HepG2 (cell line): ENCODE results near the gene KCNK15. TPM values are rescaled to one million over a fixed set of nuclear protein-coding genes. Genes with fewer than 3 reads are reported as not detected.

Experiments
- BRD4 ChIP-seq: sonication (generic); formaldehyde crosslinking; IDR thresholded peaks from 2 replicates; pipeline ENCODE4 v1.4.0; 2020; ENCODE audit warnings: missing genetic modification reagents
- CENPT ChIP-seq: sonication (generic); formaldehyde crosslinking; IDR thresholded peaks from 2 replicates; pipeline ENCODE4 v1.8.0; 2022; ENCODE audit warnings: low read depth, mild to moderate bottlenecking, moderate library complexity, missing genetic modification reagents
- EP300 ChIP-seq, 3 experiments: sonication (generic) in 1 of 3; formaldehyde crosslinking in 1 of 3; IDR thresholded peaks; 2 replicates each; pipeline versions ENCODE4 v1.5.1 to v1.6.1; 2011 to 2020; ENCODE audit warnings: low read depth in 2 of 3, low read length in 2 of 3, borderline replicate concordance in 1 of 3, improper control_type of control experiment in 1 of 3, mild to moderate bottlenecking in 1 of 3, missing genetic modification reagents in 1 of 3, moderate library complexity in 1 of 3
- HOXA3 ChIP-seq: sonication (generic); formaldehyde crosslinking; IDR thresholded peaks from 2 replicates; pipeline ENCODE4 v1.5.0; 2020; ENCODE audit warnings: missing genetic modification reagents
- IKZF5 ChIP-seq: IDR thresholded peaks from 2 replicates; pipeline ENCODE4 v1.6.1; 2018; ENCODE audit warnings: missing genetic modification reagents, mild to moderate bottlenecking, missing compliant biosample characterization
- JUND ChIP-seq: sonication (generic); formaldehyde crosslinking; IDR thresholded peaks from 2 replicates; pipeline ENCODE4 v1.8.0; 2022; ENCODE audit warnings: mild to moderate bottlenecking, missing genetic modification reagents
- PCBP1 ChIP-seq: fragments of 200-400 bp; formaldehyde crosslinking; IDR thresholded peaks from 2 replicates; pipeline ENCODE4 v1.6.1; 2017; ENCODE audit warnings: mild to moderate bottlenecking, low read depth, low read length, borderline replicate concordance
- PLSCR1 ChIP-seq: sonication (generic); formaldehyde crosslinking; IDR thresholded peaks from 2 replicates; pipeline ENCODE4 v1.5.0; 2020; ENCODE audit warnings: missing genetic modification reagents, mild to moderate bottlenecking, borderline replicate concordance
- POGZ ChIP-seq: sonication (generic); formaldehyde crosslinking; IDR thresholded peaks from 2 replicates; pipeline ENCODE4 v1.4.0; 2020; ENCODE audit warnings: mild to moderate bottlenecking, missing genetic modification reagents
- POLR2A ChIP-seq, 2 experiments: IDR thresholded peaks; 2 replicates each; pipeline ENCODE4 v1.6.1; 2011; ENCODE audit warnings: low read depth in 2 of 2, low read length in 2 of 2, mild to moderate bottlenecking in 1 of 2, moderate library complexity in 1 of 2; ENCODE audit not compliant: insufficient read depth in 1 of 2
- SP5 ChIP-seq: IDR thresholded peaks from 2 replicates; pipeline ENCODE4 v1.6.1; 2016; ENCODE audit warnings: low read depth, borderline replicate concordance
- UBTF ChIP-seq: sonication (generic); formaldehyde crosslinking; IDR thresholded peaks from 2 replicates; pipeline ENCODE4 v1.4.0; 2020; ENCODE audit warnings: mild to moderate bottlenecking, missing genetic modification reagents
- ZBTB42 ChIP-seq: sonication (generic); formaldehyde crosslinking; IDR thresholded peaks from 2 replicates; pipeline ENCODE4 v1.5.0; 2020; ENCODE audit warnings: mild to moderate bottlenecking, missing genetic modification reagents
- ZBTB7A ChIP-seq: sonication (generic); formaldehyde crosslinking; IDR thresholded peaks from 2 replicates; pipeline ENCODE4 v1.8.0; 2022; ENCODE audit warnings: mild to moderate bottlenecking, missing genetic modification reagents
- ZBTB7B ChIP-seq: sonication (generic); formaldehyde crosslinking; IDR thresholded peaks from 2 replicates; pipeline ENCODE4 v1.4.0; 2020; ENCODE audit warnings: missing genetic modification reagents
- ZFP82 ChIP-seq: sonication (generic); formaldehyde crosslinking; IDR thresholded peaks from 2 replicates; pipeline ENCODE4 v1.5.1; 2020; ENCODE audit warnings: mild to moderate bottlenecking, missing genetic modification reagents, borderline replicate concordance
- ZNF124 ChIP-seq: sonication (generic); formaldehyde crosslinking; IDR thresholded peaks from 2 replicates; pipeline ENCODE4 v1.4.0; 2020; ENCODE audit warnings: missing genetic modification reagents
- ZNF331 ChIP-seq: sonication (generic); formaldehyde crosslinking; IDR thresholded peaks from 2 replicates; pipeline ENCODE4 v1.4.0; 2020; ENCODE audit warnings: missing genetic modification reagents
- ZNF335 ChIP-seq: sonication (generic); formaldehyde crosslinking; IDR thresholded peaks from 2 replicates; pipeline ENCODE4 v1.4.0; 2020; ENCODE audit warnings: missing genetic modification reagents
- ZNF562 ChIP-seq: sonication (generic); formaldehyde crosslinking; IDR thresholded peaks from 2 replicates; pipeline ENCODE4 v1.8.0; 2022; ENCODE audit warnings: missing genetic modification reagents, borderline replicate concordance
- ZNF710 ChIP-seq: sonication (generic); formaldehyde crosslinking; IDR thresholded peaks from 2 replicates; pipeline ENCODE4 v1.5.0; 2020; ENCODE audit warnings: mild to moderate bottlenecking, missing genetic modification reagents, borderline replicate concordance
- polyA plus RNA-seq, 8 experiments: library from polyadenylated mRNA; depleted of rRNA in 3 of 8; stranded (reverse) in 7 of 8; unstranded in 1 of 8; fragments of >200 nt; fragmentation: Illumina TruSeq in 4 of 8; extraction: Trizol in 4 of 8; gene quantifications; 2 replicates each; pipeline versions ENCODE4 v1.2.1 to v1.2.3, GENCODE V29; 2011 to 2016; ENCODE audit warnings: low read depth in 4 of 8, missing spikeins in 1 of 8, mixed read lengths in 1 of 8; ENCODE audit not compliant: insufficient read depth in 1 of 8
- total RNA-seq, 5 experiments: library from RNA; depleted of rRNA; stranded (reverse); fragments of >200 nt; fragmentation: Illumina TruSeq; extraction: Trizol; gene quantifications; 2 replicates each; pipeline ENCODE4 v1.2.3, GENCODE V29; 2016; ENCODE audit warnings: low read depth in 1 of 5
- TF ChIP-seq, protein P1 (sequence below): sonication (generic); formaldehyde crosslinking; IDR thresholded peaks from 2 replicates; pipeline ENCODE4 v1.4.0; 2020; ENCODE audit warnings: mild to moderate bottlenecking, missing genetic modification reagents

The KCNK15 gene
- total and polyA plus RNA-seq, 2 of the 13 experiments (the other 11 are each of a cell fraction or from before 2014, with no cell fraction given), result 0.03 TPM; not detected in 1

- no peak for TF ChIP-seq CENPT (CRISPR knock-in tag)
- no peak for TF ChIP-seq ZNF124 (CRISPR knock-in tag)
- TF ChIP-seq ZNF710 (CRISPR knock-in tag), result no peak
- TF ChIP-seq ZNF335 (CRISPR knock-in tag), result peak; percentile 96
- no peak for TF ChIP-seq POGZ (CRISPR knock-in tag)
- peak; percentile 89; the same call in 1 of the 2 replicates for TF ChIP-seq ZBTB7B
- no peak for TF ChIP-seq EP300 (IDR thresholded peaks at IDR 0.05; ENCODE audit: low read depth in 2 of 2, low read length in 2 of 2)
- TF ChIP-seq EP300 (CRISPR knock-in tag; IDR thresholded peaks at IDR 0.05; ENCODE audit: borderline replicate concordance), result no peak
- TF ChIP-seq ZNF562, result no peak
- 0 out of 2 replicates have a peak, but pooled peaks have one; percentile 23 for TF ChIP-seq IKZF5 (CRISPR knock-in tag)
- TF ChIP-seq PLSCR1 (CRISPR knock-in tag), result no peak
- peak; percentile 41; the same call in 1 of the 2 replicates for TF ChIP-seq ZNF331 (CRISPR knock-in tag)
- 0 out of 2 replicates have a peak, but pooled peaks have one; percentile 38 for TF ChIP-seq UBTF (CRISPR knock-in tag)
- no peak for TF ChIP-seq JUND
- no peak for TF ChIP-seq ZFP82 (CRISPR knock-in tag)
- peak; percentile 63 for TF ChIP-seq SP5 (CRISPR knock-in tag)
- TF ChIP-seq HOXA3, result no peak
- no peak for TF ChIP-seq ZBTB42 (CRISPR knock-in tag)
- no peak for TF ChIP-seq POLR2A (IDR thresholded peaks at IDR 0.05; ENCODE audit: insufficient read depth in 1 of 2, low read depth in 2 of 2, low read length in 2 of 2)
- TF ChIP-seq, protein P1, sequence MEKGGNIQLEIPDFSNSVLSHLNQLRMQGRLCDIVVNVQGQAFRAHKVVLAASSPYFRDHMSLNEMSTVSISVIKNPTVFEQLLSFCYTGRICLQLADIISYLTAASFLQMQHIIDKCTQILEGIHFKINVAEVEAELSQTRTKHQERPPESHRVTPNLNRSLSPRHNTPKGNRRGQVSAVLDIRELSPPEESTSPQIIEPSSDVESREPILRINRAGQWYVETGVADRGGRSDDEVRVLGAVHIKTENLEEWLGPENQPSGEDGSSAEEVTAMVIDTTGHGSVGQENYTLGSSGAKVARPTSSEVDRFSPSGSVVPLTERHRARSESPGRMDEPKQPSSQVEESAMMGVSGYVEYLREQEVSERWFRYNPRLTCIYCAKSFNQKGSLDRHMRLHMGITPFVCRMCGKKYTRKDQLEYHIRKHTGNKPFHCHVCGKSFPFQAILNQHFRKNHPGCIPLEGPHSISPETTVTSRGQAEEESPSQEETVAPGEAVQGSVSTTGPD (CRISPR knock-in tag), result no peak
- no peak for TF ChIP-seq BRD4 (CRISPR knock-in tag)
- TF ChIP-seq PCBP1, result no peak
- TF ChIP-seq ZBTB7A (CRISPR knock-in tag), result no peak
Measured at GRCh38 chr20:44714701-44715498, 30.8 kb upstream of the KCNK15 start, which contains the start of gene CCN5 (continued).
